NCI-H128 (cell line): ENCODE results near the gene ACSS2.

Source experiments
- DNase-seq: peaks from one replicate; lab custom pipeline; 2025; ENCODE audit not compliant: unreplicated experiment; lab: John Stamatoyannopoulos, UW

ACSS2 gene

GRCh38 chr20:34971561-34972235 lies 95.3 kb downstream of the ACSS2 start:
- no peak for DNase-seq

DNA sequence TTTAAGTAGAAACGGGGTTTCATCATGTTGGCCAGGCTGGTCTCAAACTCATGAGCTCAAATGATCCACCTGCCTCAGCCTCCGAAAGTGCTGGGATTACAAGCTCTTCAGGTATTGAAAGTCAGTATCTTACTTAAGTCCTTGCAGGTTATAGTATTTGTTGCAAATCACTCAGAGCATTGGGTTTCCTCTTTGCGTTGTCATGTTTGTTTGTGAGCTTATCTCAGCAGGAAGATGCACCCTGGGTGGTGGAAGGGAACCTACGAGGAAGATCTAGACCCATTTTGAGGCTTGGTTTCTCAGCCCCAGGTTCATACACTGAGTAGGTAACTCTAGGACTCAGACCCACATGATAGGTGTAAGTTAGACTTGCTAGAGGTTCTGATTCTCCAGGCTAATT lies 97.8 kb downstream of the ACSS2 start:
- no peak for DNase-seq

- no peak for DNase-seq
Measured at GRCh38 chr20:34976286-34976685, 99.9 kb downstream of the ACSS2 start.
